ENCODE measurements around the gene USP4.
"Not testable (repeated sequence)": the region's sequence is repeated elsewhere in the genome, so short reads cannot be mapped to it uniquely, and the experiment has no call there.

The USP4 gene

DNA sequence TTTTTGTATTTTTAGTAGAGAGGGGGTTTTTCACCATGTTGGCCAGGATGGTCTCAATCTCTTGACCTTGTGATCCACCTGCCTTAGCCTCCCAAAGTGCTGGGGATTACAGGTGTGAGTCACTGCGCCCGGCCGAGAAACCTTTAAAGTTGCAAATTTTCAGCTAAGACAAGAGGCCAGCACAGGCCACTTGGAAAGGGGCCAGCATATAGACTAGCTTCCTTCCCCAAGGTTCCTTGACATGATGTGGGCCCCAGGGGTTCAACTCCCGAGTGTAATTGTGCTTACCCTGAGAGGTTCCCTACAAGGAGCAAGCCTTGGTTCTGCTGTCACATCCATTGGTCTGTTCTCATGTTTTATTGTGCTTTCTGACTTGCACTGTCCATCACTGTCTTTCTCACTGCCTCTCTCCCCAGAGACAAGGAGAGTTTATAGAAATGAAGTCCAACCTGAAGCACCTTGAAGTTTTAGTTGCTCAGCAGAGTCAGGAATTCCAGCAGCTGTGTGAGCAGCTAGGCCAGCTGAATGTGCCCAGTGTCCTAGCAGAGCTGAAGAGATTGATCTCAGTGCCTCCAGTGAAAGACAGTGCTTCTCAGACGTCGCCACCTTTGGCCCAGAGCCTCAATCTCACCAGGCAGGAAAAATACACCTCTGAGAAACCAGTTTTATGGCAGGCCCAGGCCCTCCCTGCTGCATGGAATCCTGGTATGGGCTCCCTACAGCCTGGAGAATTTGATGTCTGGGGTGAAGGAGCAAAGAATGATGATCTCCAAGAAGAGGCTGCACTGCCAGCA lies 83.9 kb downstream of the USP4 start:
- in situ Hi-C loops (cut with HindIII; ENCODE audit: low sequenced_read_pairs): no loop called here

- in situ Hi-C loops (cut with HindIII; ENCODE audit: low sequenced_read_pairs): no loop called here
These were observed 84.7 kb downstream of the USP4 start for GRCh38 chr3:49255112-49255511.

- in situ Hi-C loops (cut with HindIII; ENCODE audit: low sequenced_read_pairs): no loop called here
These were observed 86.3 kb downstream of the USP4 start for GRCh38 chr3:49253512-49253911.

DNA sequence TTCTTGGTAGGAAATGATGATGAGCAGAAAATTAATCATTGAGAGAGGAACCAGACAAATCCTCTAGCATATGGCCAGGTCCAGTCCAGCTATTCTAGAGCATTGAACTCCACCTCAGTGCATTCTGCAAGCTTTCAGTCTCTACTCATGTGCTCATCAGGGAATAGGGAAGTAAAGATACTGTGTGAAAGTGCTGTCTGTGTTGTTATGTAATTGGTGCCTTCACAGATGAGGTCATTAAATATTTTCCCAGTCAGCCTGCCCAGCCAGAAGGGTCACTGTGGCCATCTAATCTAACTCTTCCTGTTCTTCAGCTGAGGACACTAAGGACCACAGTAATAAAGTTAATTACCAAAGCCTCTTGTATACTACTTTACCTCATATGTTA lies 91.0 kb downstream of the USP4 start:
- in situ Hi-C loops (cut with HindIII; ENCODE audit: low sequenced_read_pairs): no loop called here

DNA sequence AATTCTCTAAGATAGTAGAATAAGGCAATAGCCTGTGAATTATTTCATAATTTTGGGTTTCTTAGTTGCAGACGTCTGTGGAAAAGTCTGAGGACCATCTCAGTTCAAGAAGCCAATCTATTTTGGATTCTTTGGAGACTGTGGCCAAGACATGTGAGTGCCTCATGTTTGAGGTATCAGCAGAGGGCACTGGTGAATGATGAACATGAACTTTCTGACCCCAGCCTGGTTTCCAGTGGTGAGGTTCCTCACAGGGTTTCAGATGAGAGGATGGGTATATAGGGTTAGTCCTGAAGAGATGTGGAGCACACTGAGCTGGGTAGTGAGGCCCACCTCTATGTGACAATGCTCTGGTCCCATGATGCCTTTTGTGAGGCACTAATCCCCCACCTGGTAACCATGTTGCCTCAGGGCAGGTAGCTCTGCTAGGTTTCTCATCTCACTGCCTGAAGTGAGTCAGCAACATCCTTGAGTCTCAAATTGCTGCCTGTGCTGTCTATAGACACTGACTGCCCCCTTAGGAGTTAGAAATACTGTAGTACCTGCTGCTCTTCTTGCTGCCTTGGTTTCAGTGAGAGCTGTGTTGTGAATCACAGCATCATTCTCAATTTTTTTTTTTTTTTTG lies 95.2 kb downstream of the USP4 start:
- in situ Hi-C loops (cut with HindIII; ENCODE audit: low sequenced_read_pairs): no loop called here

GRCh38 chr3:49240091-49240490 lies 99.8 kb downstream of the USP4 start:
- in situ Hi-C loops (cut with HindIII; ENCODE audit: low sequenced_read_pairs): not testable (repeated sequence)

DNA sequence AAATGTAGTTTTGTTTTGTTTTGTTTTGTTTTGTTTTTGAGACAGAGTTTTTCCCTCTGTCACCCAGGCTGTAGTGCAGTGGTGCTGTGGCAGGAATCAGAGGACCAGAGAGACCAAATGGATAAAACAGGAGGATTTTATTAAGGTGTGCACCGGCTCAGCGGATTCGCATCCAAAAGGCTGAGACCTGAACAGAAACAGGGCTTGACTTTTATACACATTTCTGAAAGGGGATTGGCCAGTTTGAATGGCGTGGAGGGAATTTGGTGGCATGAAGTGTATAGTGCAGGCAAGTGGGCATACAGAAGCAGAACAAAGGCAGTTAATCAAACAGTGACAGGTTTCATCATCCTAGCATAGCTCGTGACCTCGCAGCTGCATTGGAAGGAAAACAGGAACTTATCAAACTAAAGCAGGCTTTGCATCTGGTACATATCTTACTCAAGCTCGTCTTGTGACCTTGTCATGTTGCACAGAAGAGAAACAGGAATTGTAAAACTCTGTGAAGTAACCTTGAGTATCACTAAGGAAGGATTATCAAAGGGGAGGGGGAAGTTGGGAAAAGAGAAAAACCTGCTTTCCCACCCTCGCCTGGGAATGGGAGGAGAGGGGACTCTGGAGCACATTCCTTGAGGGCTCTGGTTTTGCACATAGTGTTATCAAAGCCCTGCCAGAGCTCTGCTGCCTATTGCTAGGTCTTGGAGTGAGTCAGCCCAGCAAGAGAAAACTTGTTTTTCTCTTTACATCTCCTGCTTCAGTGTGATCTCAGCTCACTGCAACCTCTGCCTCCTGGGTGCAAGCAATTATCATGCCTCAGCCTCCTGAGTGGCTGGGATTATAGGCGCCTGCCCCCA lies 101.4 kb downstream of the USP4 start:
- in situ Hi-C loops (cut with HindIII; ENCODE audit: low sequenced_read_pairs): no loop called here

DNA sequence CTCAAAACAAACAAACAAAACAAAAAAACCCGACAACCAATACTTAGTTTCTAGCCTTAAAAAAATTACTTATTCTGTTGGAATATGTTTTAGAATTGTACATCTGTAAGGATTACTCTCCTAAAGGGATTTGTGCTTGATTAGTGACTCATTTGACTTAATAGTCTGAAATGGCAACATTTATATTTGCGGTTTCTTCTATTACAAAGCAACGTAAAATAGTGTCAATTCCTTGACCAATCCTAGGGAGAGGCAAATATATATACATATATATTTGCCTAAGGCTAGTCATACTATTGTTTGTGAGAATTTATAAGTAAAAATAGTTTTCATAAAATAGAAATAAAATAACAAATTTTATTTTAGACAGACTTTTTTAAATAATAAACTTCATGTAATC lies 102.5 kb downstream of the USP4 start:
- in situ Hi-C loops (cut with HindIII; ENCODE audit: low sequenced_read_pairs): no loop called here

DNA sequence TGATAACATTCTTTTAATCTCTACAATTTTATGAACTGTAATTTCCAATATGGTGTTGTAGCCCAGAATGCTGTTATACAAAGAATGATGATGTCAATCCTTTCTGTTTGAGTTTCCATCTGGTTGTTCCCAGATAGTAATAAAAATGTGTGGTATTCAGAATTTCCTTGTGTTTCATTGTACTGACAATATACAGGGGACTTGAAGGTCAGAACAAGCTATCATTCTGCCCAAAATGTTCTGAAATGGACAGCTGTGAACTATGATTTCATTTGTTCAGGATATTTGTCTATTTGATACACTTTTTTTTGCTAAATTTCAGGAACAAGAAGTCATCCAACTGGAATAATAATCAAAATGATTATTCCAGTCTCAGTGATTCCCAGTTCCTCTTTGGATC lies 103.6 kb downstream of the USP4 start:
- in situ Hi-C loops (cut with HindIII; ENCODE audit: low sequenced_read_pairs): no loop called here

DNA sequence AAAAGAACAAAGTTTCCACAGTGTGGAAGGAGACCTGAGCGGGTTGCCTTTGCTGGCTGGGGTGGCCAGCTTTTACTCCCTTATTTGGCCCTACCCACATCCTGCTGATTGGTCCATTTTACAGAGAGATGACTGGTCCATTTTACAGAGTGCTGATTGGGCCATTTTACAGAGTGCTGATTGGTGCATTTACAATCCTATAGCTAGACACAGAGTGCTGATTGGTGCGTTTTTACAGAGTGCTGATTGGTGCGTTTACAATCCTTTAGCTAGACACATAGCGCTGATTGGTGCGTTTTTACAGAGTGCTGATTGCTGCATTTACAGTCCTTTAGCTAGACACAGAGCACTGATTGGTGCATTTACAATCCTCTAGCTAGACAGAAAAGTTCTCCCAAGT lies 111.0 kb downstream of the USP4 start:
- in situ Hi-C loops (cut with HindIII; ENCODE audit: low sequenced_read_pairs): not testable (repeated sequence)

Data from endothelial cell of hepatic sinusoid (primary cell).